ENCODE data around the gene HGF.
"Not testable (repeated sequence)": the region's sequence is repeated elsewhere in the genome, so short reads cannot be mapped to it uniquely, and the experiment has no call there.

HGF gene

DNA sequence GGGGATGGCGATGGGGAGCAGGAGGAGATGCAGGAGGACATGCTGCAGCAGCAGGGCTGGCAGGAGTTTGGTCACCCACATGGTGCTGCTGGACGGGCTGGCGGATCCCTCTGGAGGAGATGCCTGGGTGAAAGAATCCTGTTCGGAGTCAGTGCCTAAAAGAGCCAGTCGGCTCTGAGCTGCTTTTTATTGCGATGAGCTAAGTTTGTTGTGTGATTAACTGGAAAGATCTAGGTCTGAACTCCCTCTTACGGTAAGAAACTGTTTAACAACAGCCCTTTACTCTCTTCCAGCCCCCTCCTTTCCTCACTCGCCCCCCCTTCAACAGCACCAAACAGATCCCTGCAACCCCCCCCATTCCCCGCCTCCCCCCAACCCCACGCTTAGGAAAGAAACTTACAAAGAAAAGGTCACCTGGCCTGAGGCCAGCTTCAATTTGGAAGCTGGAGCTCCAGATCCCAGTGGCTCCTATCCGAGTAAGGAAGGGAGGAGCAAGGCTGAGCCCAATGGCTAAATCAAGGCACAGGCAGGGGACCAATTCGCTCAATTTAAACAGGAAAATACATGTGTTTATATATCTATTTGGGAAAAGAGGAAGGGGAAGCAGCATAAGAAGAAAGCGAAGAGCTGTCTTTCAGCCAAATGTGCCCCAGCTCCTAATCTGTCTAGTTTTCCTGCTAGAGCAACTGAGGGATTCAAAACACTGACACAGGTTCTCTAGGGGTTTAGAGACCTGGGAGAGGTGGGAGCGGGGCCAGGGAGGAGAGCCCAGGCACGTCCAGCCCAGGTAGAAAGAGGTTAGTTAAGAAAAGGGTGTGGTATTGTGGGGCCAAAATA lies at the start of gene HGF:
HGF (minus strand) TSS at position 157 of the 837 bp plus-strand sequence; CDS start at position 81, 76 bp downstream.
- H3K9me3 ChIP-seq (ENCODE audit: control insufficient read depth, insufficient read depth, low read length): no peaks in the 10 kb centered on the region
- no peak within 1 kb of the TSS for H3K9ac ChIP-seq (ENCODE audit: low read depth, low read length)
- H3K27me3 ChIP-seq (ENCODE audit: control insufficient read depth, insufficient read depth, low read length): peaks cover 19% of the 10 kb centered on the region
- peak within 1 kb of the TSS; percentile 5 for H3K4me3 ChIP-seq (ENCODE audit: low read depth, low read length)
- H3K36me3 ChIP-seq (ENCODE audit: control insufficient read depth, insufficient read depth, low read length): no peaks in the 10 kb centered on the region
- peaks cover 7% of the 10 kb centered on the region for H3K4me1 ChIP-seq (ENCODE audit: control insufficient read depth, insufficient read depth, low read length)

DNA sequence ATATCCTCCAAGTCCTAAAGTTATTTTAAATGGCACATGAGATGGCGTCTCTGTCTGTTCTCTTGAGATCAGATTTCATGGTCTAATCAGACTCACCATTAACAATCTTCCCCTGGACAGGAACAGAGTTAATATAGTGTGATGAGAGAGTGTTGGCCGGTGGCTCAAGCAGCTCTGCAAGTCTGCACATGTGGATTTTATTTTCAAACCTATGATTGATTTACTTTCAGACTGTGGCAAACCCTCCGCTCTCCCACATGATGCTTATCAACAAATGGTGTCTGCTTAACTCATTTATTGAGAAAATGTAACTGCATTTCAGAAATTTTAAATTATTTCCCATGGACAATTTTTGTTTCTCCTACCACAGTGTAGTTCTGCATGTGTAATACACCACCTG lies 46.5 kb upstream of the HGF start:
- H3K27me3 ChIP-seq (ENCODE audit: control insufficient read depth, insufficient read depth, low read length): no peaks in the 10 kb centered on the region
- H3K4me1 ChIP-seq (ENCODE audit: control insufficient read depth, insufficient read depth, low read length): no peaks in the 10 kb centered on the region
- no peaks in the 10 kb centered on the region for H3K9me3 ChIP-seq (ENCODE audit: control insufficient read depth, insufficient read depth, low read length)
- H3K9ac ChIP-seq (ENCODE audit: low read depth, low read length): no peak overlapping the region
- H3K4me3 ChIP-seq (ENCODE audit: low read depth, low read length): no peak overlapping the region
- no peaks in the 10 kb centered on the region for H3K36me3 ChIP-seq (ENCODE audit: control insufficient read depth, insufficient read depth, low read length)

DNA sequence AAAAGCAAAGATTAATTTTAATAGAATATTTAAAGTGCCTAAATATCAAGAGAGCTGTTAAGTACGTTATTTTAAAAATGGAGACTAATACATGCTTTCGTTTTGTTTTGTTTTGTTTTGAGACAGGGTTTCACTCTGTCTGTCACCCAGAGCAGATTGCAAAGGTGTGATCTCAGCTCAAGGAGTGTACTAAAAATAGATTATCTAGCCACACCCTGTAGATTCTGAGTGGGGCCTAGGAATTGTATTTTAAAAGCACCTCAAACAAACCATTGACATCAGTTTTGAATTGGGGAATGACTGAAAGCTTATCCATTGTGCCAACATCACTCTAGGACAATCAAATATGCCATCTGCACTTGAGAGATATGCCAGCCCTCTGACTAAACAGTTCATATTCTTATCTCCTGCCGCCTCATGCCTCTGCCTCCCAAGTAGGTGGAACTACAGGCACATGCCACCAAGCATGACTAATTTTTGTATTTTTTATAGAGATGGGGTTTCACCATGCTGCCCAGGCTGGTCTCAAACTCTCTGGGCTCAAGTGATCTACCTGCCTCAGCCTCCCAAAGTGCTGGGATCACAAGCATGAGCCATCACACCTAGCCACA lies 43.1 kb upstream of the HGF start:
- H3K9me3 ChIP-seq (ENCODE audit: control insufficient read depth, insufficient read depth, low read length); H3K4me1 ChIP-seq (ENCODE audit: control insufficient read depth, insufficient read depth, low read length); H3K27me3 ChIP-seq (ENCODE audit: control insufficient read depth, insufficient read depth, low read length); H3K4me3 ChIP-seq (ENCODE audit: low read depth, low read length); H3K9ac ChIP-seq (ENCODE audit: low read depth, low read length); H3K36me3 ChIP-seq (ENCODE audit: control insufficient read depth, insufficient read depth, low read length): not testable (repeated sequence)

DNA sequence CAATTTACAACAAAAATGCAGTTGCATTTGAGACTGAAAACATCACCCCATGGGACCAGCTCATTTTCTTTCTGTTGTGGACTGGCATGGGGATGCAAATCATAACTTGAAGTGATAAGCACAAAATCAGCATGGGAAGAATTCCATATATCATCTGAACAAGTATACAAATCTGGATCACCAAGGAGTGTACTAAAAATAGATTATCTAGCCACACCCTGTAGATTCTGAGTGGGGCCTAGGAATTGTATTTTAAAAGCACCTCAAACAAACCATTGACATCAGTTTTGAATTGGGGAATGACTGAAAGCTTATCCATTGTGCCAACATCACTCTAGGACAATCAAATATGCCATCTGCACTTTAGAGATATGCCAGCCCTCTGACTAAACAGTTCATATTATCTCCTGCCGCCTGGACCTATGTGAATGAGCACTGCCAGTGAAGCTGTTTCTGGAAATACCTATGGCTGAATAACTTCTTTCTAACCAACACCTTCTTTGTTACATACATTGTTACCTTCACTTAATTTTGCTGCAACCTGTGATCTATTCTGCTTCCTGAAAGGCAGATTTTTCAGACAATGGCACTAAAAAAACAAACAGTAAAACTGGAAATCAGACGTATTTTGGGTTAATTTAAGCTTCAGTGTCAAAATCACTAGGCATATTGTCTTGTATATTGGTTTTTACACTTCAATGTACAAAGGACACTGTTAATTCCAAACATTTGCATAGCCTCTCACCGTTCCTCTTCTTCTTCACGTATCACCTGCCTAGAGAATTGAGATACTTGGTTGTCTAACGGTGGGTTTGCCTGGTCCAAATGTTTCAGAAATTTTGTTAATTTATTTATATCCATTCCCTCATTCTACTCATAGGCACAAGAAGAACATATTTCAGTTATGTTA lies 42.4 kb upstream of the HGF start:
- Histone ChIP-seq H3K36me3 (ENCODE audit: control insufficient read depth, insufficient read depth, low read length) (no peaks in the 10 kb centered on the region), H3K4me3 (ENCODE audit: low read depth, low read length) (no peak overlapping the region), H3K27me3 (ENCODE audit: control insufficient read depth, insufficient read depth, low read length) (no peaks in the 10 kb centered on the region), H3K4me1 (ENCODE audit: control insufficient read depth, insufficient read depth, low read length) (no peaks in the 10 kb centered on the region), H3K9me3 (ENCODE audit: control insufficient read depth, insufficient read depth, low read length) (no peaks in the 10 kb centered on the region), H3K9ac (ENCODE audit: low read depth, low read length) (no peak overlapping the region)

DNA sequence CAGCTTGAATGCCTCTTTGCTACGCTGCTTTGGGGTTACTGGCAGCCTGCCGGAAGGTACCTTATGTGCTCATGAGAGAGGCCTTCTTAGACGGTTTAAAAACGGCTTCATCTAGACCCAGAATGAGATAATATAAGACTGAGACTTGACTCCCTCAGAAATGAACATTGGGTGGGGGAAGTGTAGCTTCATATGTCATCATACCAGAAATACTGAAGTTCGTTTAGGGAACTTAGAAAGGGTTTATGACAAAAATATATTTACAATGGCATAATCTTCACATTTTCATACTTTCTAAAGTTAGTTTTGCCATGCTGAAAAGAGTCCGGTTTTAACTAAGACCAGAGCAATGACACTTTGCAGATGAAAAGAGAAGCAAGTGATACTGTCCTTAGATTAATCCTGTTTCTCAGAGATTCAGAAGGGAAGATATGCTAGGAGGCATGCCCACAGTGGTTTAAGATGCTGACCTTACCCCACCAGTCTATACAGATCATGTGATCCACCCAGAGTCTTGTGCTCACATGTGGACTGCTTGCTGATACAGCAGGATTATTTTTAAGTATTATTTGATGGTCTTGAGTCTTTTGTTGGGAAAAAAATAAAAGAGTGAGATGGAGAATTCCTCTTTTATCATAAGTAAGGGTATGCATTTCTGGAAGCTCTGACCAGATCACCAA lies 40.8 kb upstream of the HGF start:
- Histone ChIP-seq H3K4me1 (ENCODE audit: control insufficient read depth, insufficient read depth, low read length) (no peaks in the 10 kb centered on the region), H3K27me3 (ENCODE audit: control insufficient read depth, insufficient read depth, low read length) (no peaks in the 10 kb centered on the region)

DNA sequence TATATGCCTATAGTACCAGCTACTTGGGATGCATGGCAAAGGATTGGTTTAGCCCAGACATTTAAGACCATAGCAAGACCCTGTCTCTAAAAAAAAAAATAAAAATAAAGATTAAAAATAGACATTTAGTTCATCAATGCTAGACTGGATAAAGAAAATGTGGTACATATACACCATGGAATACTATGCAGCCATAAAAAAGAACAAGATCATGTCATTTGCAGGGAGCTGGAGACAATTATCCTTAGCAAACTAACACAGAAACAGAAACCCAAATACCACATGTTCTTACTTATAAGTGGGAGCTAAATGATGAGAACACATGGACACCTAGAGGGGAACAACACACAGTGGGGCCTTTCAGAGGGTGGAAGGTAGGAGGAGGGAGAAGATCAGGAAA lies 38.5 kb upstream of the HGF start:
- not testable (repeated sequence) for H3K36me3 ChIP-seq (ENCODE audit: control insufficient read depth, insufficient read depth, low read length); H3K4me3 ChIP-seq (ENCODE audit: low read depth, low read length); H3K9ac ChIP-seq (ENCODE audit: low read depth, low read length); H3K27me3 ChIP-seq (ENCODE audit: control insufficient read depth, insufficient read depth, low read length); H3K4me1 ChIP-seq (ENCODE audit: control insufficient read depth, insufficient read depth, low read length); H3K9me3 ChIP-seq (ENCODE audit: control insufficient read depth, insufficient read depth, low read length)

More for the DNA sequence above, 40.8 kb upstream of the HGF start:
- H3K9me3 ChIP-seq (ENCODE audit: control insufficient read depth, insufficient read depth, low read length): no peaks in the 10 kb centered on the region
- H3K9ac ChIP-seq (ENCODE audit: low read depth, low read length): no peak overlapping the region
- H3K4me3 ChIP-seq (ENCODE audit: low read depth, low read length): no peak overlapping the region
- H3K36me3 ChIP-seq (ENCODE audit: control insufficient read depth, insufficient read depth, low read length): no peaks in the 10 kb centered on the region

DNA sequence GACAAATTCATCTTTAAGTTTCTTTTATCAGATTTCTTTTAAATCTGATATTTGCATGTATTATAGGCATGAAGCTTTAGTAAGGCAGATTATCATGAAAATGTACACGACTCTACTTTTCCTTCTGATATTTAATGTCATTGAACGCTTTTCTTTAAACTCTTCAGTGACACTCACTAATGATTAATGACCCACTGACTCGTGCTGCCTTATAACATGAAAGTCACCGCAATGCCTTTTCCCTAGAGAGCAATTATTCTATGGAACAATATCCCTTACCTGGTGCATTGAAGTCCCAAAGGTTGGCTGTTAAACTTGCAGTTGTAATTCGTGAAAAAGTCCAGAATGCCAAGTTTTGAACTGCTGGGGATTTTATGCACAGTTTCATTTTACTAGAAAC lies 33.4 kb upstream of the HGF start:
- no peak overlapping the region for H3K9ac ChIP-seq (ENCODE audit: low read depth, low read length)
- no peaks in the 10 kb centered on the region for H3K36me3 ChIP-seq (ENCODE audit: control insufficient read depth, insufficient read depth, low read length)
- no peak overlapping the region for H3K4me3 ChIP-seq (ENCODE audit: low read depth, low read length)
- H3K4me1 ChIP-seq (ENCODE audit: control insufficient read depth, insufficient read depth, low read length): no peaks in the 10 kb centered on the region
- no peaks in the 10 kb centered on the region for H3K27me3 ChIP-seq (ENCODE audit: control insufficient read depth, insufficient read depth, low read length)
- H3K9me3 ChIP-seq (ENCODE audit: control insufficient read depth, insufficient read depth, low read length): no peaks in the 10 kb centered on the region

DNA sequence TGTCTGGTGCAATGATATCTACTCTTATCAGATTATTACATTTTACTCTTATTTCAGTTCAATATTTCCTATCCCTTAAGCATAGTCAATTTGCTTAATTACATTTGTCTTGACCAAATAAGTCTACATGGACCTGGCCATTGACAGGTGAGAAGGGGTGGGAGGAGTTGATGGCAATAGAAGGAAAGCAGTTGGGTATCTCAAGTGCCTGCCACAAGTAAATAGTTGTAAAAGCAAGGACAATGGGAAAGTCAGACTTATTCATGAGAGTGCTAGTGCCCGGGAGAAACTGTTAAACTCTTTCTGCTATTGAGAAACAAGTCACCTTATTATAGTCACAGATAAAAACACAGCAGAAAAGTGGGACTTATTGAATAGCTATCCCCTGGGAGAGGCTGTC lies 32.4 kb upstream of the HGF start:
- H3K27me3 ChIP-seq (ENCODE audit: control insufficient read depth, insufficient read depth, low read length): no peaks in the 10 kb centered on the region
- no peaks in the 10 kb centered on the region for H3K4me1 ChIP-seq (ENCODE audit: control insufficient read depth, insufficient read depth, low read length)
- no peak overlapping the region for H3K9ac ChIP-seq (ENCODE audit: low read depth, low read length)
- H3K9me3 ChIP-seq (ENCODE audit: control insufficient read depth, insufficient read depth, low read length): no peaks in the 10 kb centered on the region
- no peaks in the 10 kb centered on the region for H3K36me3 ChIP-seq (ENCODE audit: control insufficient read depth, insufficient read depth, low read length)
- no peak overlapping the region for H3K4me3 ChIP-seq (ENCODE audit: low read depth, low read length)

DNA sequence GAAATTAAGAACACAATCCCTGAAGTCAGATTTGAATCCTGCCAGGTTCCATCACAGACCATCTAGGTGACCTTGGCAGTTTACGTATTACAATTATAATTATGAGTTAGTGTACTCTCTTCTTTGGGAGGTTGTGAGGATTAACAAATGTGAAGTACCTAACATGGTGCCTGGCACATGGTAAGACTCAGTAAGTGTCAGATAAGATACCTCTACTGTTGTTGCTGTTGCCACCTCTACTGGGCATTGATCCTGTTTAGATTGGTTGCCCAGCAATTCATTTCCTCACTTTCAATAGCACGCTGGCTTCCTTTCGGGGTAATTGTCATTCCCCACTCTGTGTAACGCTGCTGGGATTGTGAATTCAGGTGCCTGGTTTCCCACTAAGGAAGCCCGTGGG lies 31.7 kb upstream of the HGF start:
- no peak overlapping the region for H3K4me3 ChIP-seq (ENCODE audit: low read depth, low read length)
- H3K9me3 ChIP-seq (ENCODE audit: control insufficient read depth, insufficient read depth, low read length): no peaks in the 10 kb centered on the region
- no peaks in the 10 kb centered on the region for H3K27me3 ChIP-seq (ENCODE audit: control insufficient read depth, insufficient read depth, low read length)
- H3K9ac ChIP-seq (ENCODE audit: low read depth, low read length): no peak overlapping the region
- H3K4me1 ChIP-seq (ENCODE audit: control insufficient read depth, insufficient read depth, low read length): no peaks in the 10 kb centered on the region
- no peaks in the 10 kb centered on the region for H3K36me3 ChIP-seq (ENCODE audit: control insufficient read depth, insufficient read depth, low read length)

DNA sequence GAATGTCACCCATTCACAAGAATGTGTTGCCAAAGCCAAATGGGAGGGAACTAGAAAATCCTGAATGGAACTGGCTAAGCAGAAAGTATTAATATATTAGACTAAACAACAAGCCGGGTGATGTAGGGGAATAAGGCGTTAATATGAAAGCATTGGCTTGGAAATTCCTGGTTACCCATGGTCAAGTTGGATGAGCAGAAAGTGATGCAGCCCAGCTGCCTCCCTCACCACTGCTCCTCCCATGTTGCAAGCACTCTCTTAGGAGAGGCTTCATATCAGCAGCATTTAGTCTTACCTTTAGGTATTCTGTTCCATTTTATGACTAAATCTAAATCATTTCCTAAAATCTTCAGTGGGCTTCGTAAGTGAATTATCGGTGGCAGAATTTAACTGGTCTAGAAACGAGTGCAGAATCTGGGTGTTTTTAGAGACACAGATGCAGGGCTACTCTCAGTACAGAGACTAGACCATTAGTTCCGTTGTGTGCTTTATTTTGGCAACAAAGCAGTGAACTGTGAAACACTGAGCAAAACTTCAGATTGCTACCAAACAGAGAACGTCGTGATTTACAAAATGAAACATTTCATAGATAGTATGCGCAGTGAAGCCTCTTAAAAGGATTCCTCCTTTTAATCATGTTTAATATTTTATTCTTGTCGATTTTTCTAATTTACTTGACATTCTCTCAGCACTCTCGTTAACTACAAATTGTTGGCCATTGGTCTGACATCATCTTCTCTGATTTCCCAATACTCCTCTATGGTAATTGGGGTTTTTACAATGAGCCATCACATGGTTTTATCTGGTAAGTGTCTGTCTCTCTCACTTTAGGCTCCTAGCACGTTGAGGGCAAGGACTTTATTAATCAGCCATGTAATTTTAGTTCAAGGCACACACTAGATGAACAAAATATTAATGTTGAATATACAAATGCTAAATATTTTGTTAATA lies 22.0 kb upstream of the HGF start:
- no peaks in the 10 kb centered on the region for H3K9me3 ChIP-seq (ENCODE audit: control insufficient read depth, insufficient read depth, low read length)
- H3K9ac ChIP-seq (ENCODE audit: low read depth, low read length): no peak overlapping the region
- H3K4me3 ChIP-seq (ENCODE audit: low read depth, low read length): no peak overlapping the region
- no peaks in the 10 kb centered on the region for H3K27me3 ChIP-seq (ENCODE audit: control insufficient read depth, insufficient read depth, low read length)
- H3K36me3 ChIP-seq (ENCODE audit: control insufficient read depth, insufficient read depth, low read length): no peaks in the 10 kb centered on the region
- no peaks in the 10 kb centered on the region for H3K4me1 ChIP-seq (ENCODE audit: control insufficient read depth, insufficient read depth, low read length)

Data from iPS-15b (cell line).